HG03097 (cell line): Measurements from ENCODE around the gene SHISA2.

Experiments
- ATAC-seq: cut with Tn5 transposase; IDR thresholded peaks from one replicate; pipeline ENCODE4 v1.9.1; 2021; ENCODE audit not compliant: unreplicated experiment, low FRiP score

SHISA2 gene

GRCh38 chr13:26019881-26020870, 31.6 kb downstream of the SHISA2 start:
- ATAC-seq: no peak

GRCh38 chr13:26019251-26019650, 32.6 kb downstream of the SHISA2 start:
- ATAC-seq: no peak

- no peak for ATAC-seq
Measured at GRCh38 chr13:26017932-26018665, 33.7 kb downstream of the SHISA2 start.

GRCh38 chr13:26017196-26017921, 34.5 kb downstream of the SHISA2 start:
- no peak for ATAC-seq

- no peak for ATAC-seq
Measured at GRCh38 chr13:26016189-26016588, 35.6 kb downstream of the SHISA2 start.

- ATAC-seq: no peak
Measured at GRCh38 chr13:26015271-26016125, 36.3 kb downstream of the SHISA2 start.

GRCh38 chr13:26012995-26013394, 38.8 kb downstream of the SHISA2 start:
- ATAC-seq: no peak

- no peak for ATAC-seq
Measured at GRCh38 chr13:26011996-26012821, 39.6 kb downstream of the SHISA2 start.

GRCh38 chr13:26011208-26011573, 40.6 kb downstream of the SHISA2 start:
- ATAC-seq: no peak

- ATAC-seq: no peak
Measured at GRCh38 chr13:26010487-26011207, 41.2 kb downstream of the SHISA2 start.

- ATAC-seq: no peak
Measured at GRCh38 chr13:26007261-26008125, 44.3 kb downstream of the SHISA2 start.
